Fibroblast of peridontal ligament (primary cell): ENCODE measurements around the gene CD69.

Experiments
- DNase-seq: peaks from one replicate; pipeline ENCODE4 v3.0.0-alpha.2; 2010; ENCODE audit errors: extremely low read depth

Gene CD69

GRCh38 chr12:9760699-9761418 lies at the start of gene CD69:
Gene CD69, minus strand, starts transcription at chr12:9760901. Its CDS starts 81 bp downstream, at chr12:9760820.
- DNase-seq, result no peak

- DNase-seq, result no peak
These were observed 49.2 kb upstream of the CD69 start for GRCh38 chr12:9809866-9810265.

- DNase-seq, result no peak
These were observed 48.6 kb upstream of the CD69 start for GRCh38 chr12:9809338-9809737.

- DNase-seq, result no peak
These were observed 47.8 kb upstream of the CD69 start for GRCh38 chr12:9808504-9808903.

- no peak for DNase-seq
These were observed 46.0 kb upstream of the CD69 start for GRCh38 chr12:9806714-9807113.

GRCh38 chr12:9805883-9806282 lies 45.2 kb upstream of the CD69 start:
- DNase-seq, result no peak

GRCh38 chr12:9799961-9800360 lies 39.3 kb upstream of the CD69 start:
- no peak for DNase-seq

GRCh38 chr12:9797722-9798619 lies 37.3 kb upstream of the CD69 start:
- DNase-seq, result no peak

GRCh38 chr12:9796971-9797370 lies 36.3 kb upstream of the CD69 start:
- DNase-seq, result peak; percentile 16

GRCh38 chr12:9796346-9796745 lies 35.6 kb upstream of the CD69 start:
- DNase-seq, result no peak

GRCh38 chr12:9795945-9796344 lies 35.2 kb upstream of the CD69 start:
- DNase-seq, result no peak

GRCh38 chr12:9794484-9795093 lies 33.9 kb upstream of the CD69 start:
- no peak for DNase-seq

GRCh38 chr12:9793779-9794395 lies 33.2 kb upstream of the CD69 start:
- no peak for DNase-seq

GRCh38 chr12:9792961-9793617 lies 32.4 kb upstream of the CD69 start:
- DNase-seq, result peak; percentile 4

- DNase-seq, result no peak
These were observed 31.6 kb upstream of the CD69 start for GRCh38 chr12:9792185-9792900.

- DNase-seq, result peak; percentile 13
These were observed 26.3 kb upstream of the CD69 start for GRCh38 chr12:9786726-9787717.

GRCh38 chr12:9784816-9785215 lies 24.1 kb upstream of the CD69 start:
- DNase-seq, result no peak

- DNase-seq, result no peak
These were observed 23.6 kb upstream of the CD69 start for GRCh38 chr12:9784326-9784725.

- no peak for DNase-seq
These were observed 22.1 kb upstream of the CD69 start for GRCh38 chr12:9782547-9783382.
